HUES48 (cell line): ENCODE measurements around the gene LHX3.

ENCODE experiments used
- H3K27ac ChIP-seq: one replicate; pipeline ENCODE4 v1.7.0; 2013; ENCODE audit warnings: low read depth, low read length, inconsistent platforms
- H3K27me3 ChIP-seq: 2 replicates; pipeline ENCODE4 v1.6.1; 2013; ENCODE audit warnings: mild to moderate bottlenecking, low read length; ENCODE audit not compliant: control insufficient read depth, insufficient read depth
- H3K36me3 ChIP-seq: 2 replicates; pipeline ENCODE4 v1.6.1; 2013; ENCODE audit warnings: low read length; ENCODE audit not compliant: control insufficient read depth, insufficient read depth
- H3K4me1 ChIP-seq: 2 replicates; pipeline ENCODE4 v1.6.1; 2013; ENCODE audit warnings: mild to moderate bottlenecking, low read length; ENCODE audit not compliant: control insufficient read depth, insufficient read depth
- H3K4me3 ChIP-seq: 2 replicates; pipeline ENCODE4 v1.5.1; 2013; ENCODE audit warnings: mild to moderate bottlenecking, low read depth, low read length
- H3K9ac ChIP-seq: 2 replicates; pipeline ENCODE4 v1.6.1; 2013; ENCODE audit warnings: mild to moderate bottlenecking, low read depth, low read length, moderate library complexity
- H3K9me3 ChIP-seq: 2 replicates; pipeline ENCODE4 v1.6.1; 2013; ENCODE audit warnings: low read length; ENCODE audit not compliant: control insufficient read depth, insufficient read depth

The LHX3 gene

DNA sequence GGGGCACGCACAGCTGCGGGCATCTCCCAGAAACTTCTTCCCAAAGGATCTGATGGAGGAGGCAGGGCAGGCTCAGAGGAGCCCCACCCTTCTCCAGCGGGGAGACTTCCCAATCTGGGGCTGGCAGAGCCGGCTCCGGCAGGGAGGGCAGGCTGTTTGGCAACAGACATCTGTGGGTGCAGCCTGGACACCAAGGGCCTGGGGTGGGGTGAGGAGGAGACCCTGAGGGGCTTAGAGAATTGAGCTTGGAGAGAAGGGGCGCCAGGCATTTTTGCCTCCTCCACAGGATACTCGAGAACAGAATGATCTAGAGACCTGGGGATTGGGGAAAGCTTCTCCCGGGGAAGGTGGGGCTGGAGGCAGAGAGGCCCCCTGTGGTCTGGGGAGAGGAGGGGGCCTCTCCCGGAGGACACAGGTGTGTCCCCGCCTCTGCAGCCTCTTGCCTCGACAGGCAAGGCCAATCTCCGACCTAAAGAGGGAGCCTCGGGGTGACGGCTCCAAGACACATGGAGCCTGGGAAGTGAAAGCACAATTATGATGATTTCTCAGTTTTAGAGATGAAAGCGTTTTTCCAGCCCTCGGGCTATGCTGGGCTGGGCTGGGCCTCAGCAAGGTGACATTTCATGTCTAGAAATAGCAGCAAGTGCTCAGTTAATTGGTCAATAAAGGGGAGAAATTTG is 8.4 kb downstream of the LHX3 start:
- Histone ChIP-seq H3K27ac (no peak overlapping the region), H3K9me3 (no peaks in the 10 kb centered on the region), H3K4me3 (no peak overlapping the region), H3K27me3 (peaks cover 99% of the 10 kb centered on the region), H3K4me1 (peaks cover 33% of the 10 kb centered on the region), H3K36me3 (no peaks in the 10 kb centered on the region), H3K9ac (no peak overlapping the region)

- Histone ChIP-seq H3K27ac (no peak overlapping the region), H3K27me3 (peaks cover 99% of the 10 kb centered on the region), H3K4me3 (no peak overlapping the region), H3K4me1 (peaks cover 31% of the 10 kb centered on the region), H3K9me3 (no peaks in the 10 kb centered on the region), H3K9ac (no peak overlapping the region), H3K36me3 (no peaks in the 10 kb centered on the region)
These were observed 10.4 kb downstream of the LHX3 start for GRCh38 chr9:136194540-136194939.

DNA sequence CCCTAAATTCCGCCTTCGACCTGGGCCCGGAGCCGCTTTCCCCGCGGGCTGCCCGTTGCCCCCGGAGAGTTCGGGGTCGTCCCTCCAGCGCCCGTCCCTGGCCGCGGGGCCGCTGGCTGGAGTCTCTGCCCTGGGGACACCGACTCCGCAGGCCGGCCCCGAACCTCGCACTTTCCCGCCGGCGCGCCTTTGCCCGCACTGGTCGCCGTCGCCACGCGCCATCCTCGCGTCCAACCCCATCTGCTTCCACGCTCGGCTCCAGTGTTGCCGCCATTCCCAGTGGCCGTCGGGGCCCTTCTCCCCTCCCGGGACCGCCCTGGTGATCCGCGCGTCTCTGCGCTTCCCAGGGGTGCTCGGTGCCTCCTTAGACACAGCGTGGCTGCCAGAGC is 11.0 kb downstream of the LHX3 start:
- no peaks in the 10 kb centered on the region for H3K9me3 ChIP-seq
- no peak overlapping the region for H3K9ac ChIP-seq
- peaks cover 93% of the 10 kb centered on the region for H3K27me3 ChIP-seq
- H3K4me3 ChIP-seq: no peak overlapping the region; the same call in 1 of the 2 replicates
- no peaks in the 10 kb centered on the region for H3K36me3 ChIP-seq
- H3K4me1 ChIP-seq: peaks cover 32% of the 10 kb centered on the region
- H3K27ac ChIP-seq: no peak overlapping the region

GRCh38 chr9:136193127-136193890 is 11.6 kb downstream of the LHX3 start:
- Histone ChIP-seq H3K36me3 (no peaks in the 10 kb centered on the region), H3K4me1 (peaks cover 30% of the 10 kb centered on the region), H3K27ac (no peak overlapping the region), H3K27me3 (peaks cover 87% of the 10 kb centered on the region), H3K9ac (no peak overlapping the region), H3K9me3 (no peaks in the 10 kb centered on the region), H3K4me3 (peak overlapping the region; percentile 40; the same call in 1 of the 2 replicates)

- peak overlapping the region; percentile 35; the same call in 1 of the 2 replicates for H3K4me3 ChIP-seq
- H3K9me3 ChIP-seq: no peaks in the 10 kb centered on the region
- H3K4me1 ChIP-seq: peaks cover 22% of the 10 kb centered on the region
- H3K27ac ChIP-seq: no peak overlapping the region
- H3K9ac ChIP-seq: no peak overlapping the region
- peaks cover 79% of the 10 kb centered on the region for H3K27me3 ChIP-seq
- H3K36me3 ChIP-seq: no peaks in the 10 kb centered on the region
These were observed 12.4 kb downstream of the LHX3 start for GRCh38 chr9:136192289-136193126.

DNA sequence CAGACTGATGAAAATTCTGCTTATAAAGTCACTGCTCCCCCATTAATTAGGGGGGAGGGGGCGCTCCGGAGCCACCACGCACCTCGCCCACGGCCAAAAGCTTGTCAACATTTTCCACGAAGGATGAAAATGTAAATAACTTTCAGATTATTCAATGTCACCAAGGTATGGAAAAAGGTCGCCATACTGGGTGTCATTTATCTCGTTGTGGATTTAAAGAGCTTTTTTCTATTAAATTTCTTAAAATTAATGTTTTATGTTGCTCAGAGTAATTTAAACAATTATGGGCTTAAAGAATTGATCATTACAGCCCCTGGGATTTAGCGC is 13.0 kb downstream of the LHX3 start:
- Histone ChIP-seq H3K4me3 (no peak overlapping the region), H3K9me3 (no peaks in the 10 kb centered on the region), H3K9ac (no peak overlapping the region), H3K27ac (no peak overlapping the region), H3K4me1 (peaks cover 20% of the 10 kb centered on the region), H3K27me3 (peaks cover 73% of the 10 kb centered on the region), H3K36me3 (no peaks in the 10 kb centered on the region)

GRCh38 chr9:136191099-136191959 is 13.6 kb downstream of the LHX3 start:
- no peak overlapping the region for H3K4me3 ChIP-seq
- H3K9me3 ChIP-seq: no peaks in the 10 kb centered on the region
- H3K4me1 ChIP-seq: peaks cover 16% of the 10 kb centered on the region
- H3K27me3 ChIP-seq: peaks cover 67% of the 10 kb centered on the region
- H3K36me3 ChIP-seq: no peaks in the 10 kb centered on the region
- no peak overlapping the region for H3K27ac ChIP-seq
- no peak overlapping the region for H3K9ac ChIP-seq

DNA sequence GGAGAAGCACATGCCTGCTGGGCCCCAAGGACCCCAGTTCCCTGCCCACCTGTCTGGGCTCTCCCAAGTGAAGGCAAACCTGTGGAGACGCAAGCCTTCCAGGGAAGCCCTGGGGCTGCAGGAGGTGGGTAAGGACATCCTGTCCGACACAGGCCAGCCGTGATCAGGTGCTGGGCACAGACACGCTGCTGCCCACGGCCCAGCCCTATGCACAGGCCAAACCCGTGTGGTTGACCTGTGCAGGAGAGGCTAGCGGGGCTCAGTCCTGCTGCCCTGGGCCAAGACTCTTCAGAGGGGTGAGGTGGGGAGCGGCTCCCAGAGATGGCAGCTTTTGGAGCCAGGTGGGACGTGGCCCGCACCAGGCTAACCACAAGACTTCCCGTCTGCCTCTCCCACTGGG is 14.3 kb downstream of the LHX3 start:
- Histone ChIP-seq H3K9ac (no peak overlapping the region), H3K27me3 (peaks cover 60% of the 10 kb centered on the region), H3K4me1 (peaks cover 9% of the 10 kb centered on the region), H3K4me3 (no peak overlapping the region), H3K36me3 (no peaks in the 10 kb centered on the region), H3K9me3 (no peaks in the 10 kb centered on the region), H3K27ac (no peak overlapping the region)

DNA sequence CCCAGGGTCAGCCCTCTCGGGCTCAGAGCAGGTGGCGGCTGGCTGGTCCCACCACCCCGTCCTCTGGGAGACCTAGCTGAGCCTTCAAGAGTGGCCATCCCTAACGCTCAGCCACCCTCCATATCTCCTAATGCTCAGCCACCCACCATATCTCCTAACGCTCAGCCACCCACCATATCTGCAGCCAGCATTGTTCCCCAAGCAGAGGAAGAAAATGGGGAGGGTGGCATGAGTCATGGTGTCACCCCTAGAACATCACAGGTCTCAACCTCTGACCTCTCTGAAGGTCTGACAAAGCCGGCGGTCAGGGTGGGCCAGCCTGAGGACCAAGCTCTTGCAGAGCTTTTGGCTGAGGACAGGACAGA is 14.7 kb downstream of the LHX3 start:
- H3K27me3 ChIP-seq: peaks cover 56% of the 10 kb centered on the region
- H3K9me3 ChIP-seq: no peaks in the 10 kb centered on the region
- H3K4me1 ChIP-seq: peaks cover 9% of the 10 kb centered on the region
- no peak overlapping the region for H3K4me3 ChIP-seq
- no peak overlapping the region for H3K27ac ChIP-seq
- H3K36me3 ChIP-seq: no peaks in the 10 kb centered on the region
- H3K9ac ChIP-seq: no peak overlapping the region

- no peak overlapping the region for H3K9ac ChIP-seq
- H3K4me3 ChIP-seq: no peak overlapping the region
- peaks cover 50% of the 10 kb centered on the region for H3K27me3 ChIP-seq
- H3K36me3 ChIP-seq: no peaks in the 10 kb centered on the region
- no peak overlapping the region for H3K27ac ChIP-seq
- H3K4me1 ChIP-seq: peaks cover 9% of the 10 kb centered on the region
- no peaks in the 10 kb centered on the region for H3K9me3 ChIP-seq
These were observed 15.3 kb downstream of the LHX3 start for GRCh38 chr9:136189394-136190236.
